Measurements from ENCODE around the gene ADM2.
A peak's percentile ranks its signal among the peaks of the same experiment; 100 is the strongest.
"Not testable (repeated sequence)": the region's sequence is repeated elsewhere in the genome, so short reads cannot be mapped to it uniquely, and the experiment has no call there.

ADM2 gene

GRCh38 chr22:50507991-50508884 lies 26.9 kb downstream of the ADM2 start, which contains the start of gene NCAPH2:
Gene NCAPH2 (plus strand): TSS chr22:50508224. CDS start chr22:50508338, 114 bp downstream.
- peak; percentile 98 for DNase-seq

- no peak for DNase-seq
Measured at GRCh38 chr22:50508897-50509296, 27.6 kb downstream of the ADM2 start.

GRCh38 chr22:50513175-50513574 lies 31.8 kb downstream of the ADM2 start:
- no peak for DNase-seq

GRCh38 chr22:50516068-50516467 lies 34.7 kb downstream of the ADM2 start:
- DNase-seq, result no peak

GRCh38 chr22:50516891-50517290 lies 35.5 kb downstream of the ADM2 start:
- no peak for DNase-seq

- no peak for DNase-seq
Measured at GRCh38 chr22:50517495-50518260, 36.3 kb downstream of the ADM2 start.

- no peak for DNase-seq
Measured at GRCh38 chr22:50518606-50519005, 37.3 kb downstream of the ADM2 start.

- no peak for DNase-seq
Measured at GRCh38 chr22:50519151-50519550, 37.8 kb downstream of the ADM2 start.

GRCh38 chr22:50520184-50520583 lies 38.8 kb downstream of the ADM2 start:
- not testable (repeated sequence) for DNase-seq

GRCh38 chr22:50520826-50521453 lies 39.6 kb downstream of the ADM2 start:
- no peak for DNase-seq

- DNase-seq, result no peak
Measured at GRCh38 chr22:50521710-50522109, 40.4 kb downstream of the ADM2 start.

- no peak for DNase-seq
Measured at GRCh38 chr22:50522208-50522805, 41.0 kb downstream of the ADM2 start.

GRCh38 chr22:50522806-50523438 lies 41.6 kb downstream of the ADM2 start:
- DNase-seq, result no peak

- no peak for DNase-seq
Measured at GRCh38 chr22:50523458-50523805, 42.1 kb downstream of the ADM2 start.

GRCh38 chr22:50523806-50524675 lies 42.7 kb downstream of the ADM2 start:
- DNase-seq, result no peak

- no peak for DNase-seq
Measured at GRCh38 chr22:50524676-50525103, 43.3 kb downstream of the ADM2 start.

GRCh38 chr22:50525104-50525857 lies 43.9 kb downstream of the ADM2 start, which contains the start of gene SCO2:
Gene SCO2 (minus strand): TSS chr22:50525598. CDS start chr22:50524411, 1,187 bp downstream.
- peak; percentile 99 for DNase-seq

GRCh38 chr22:50525858-50526107 lies 44.4 kb downstream of the ADM2 start:
- DNase-seq, result no peak

- DNase-seq, result peak; percentile 94
Measured at GRCh38 chr22:50526108-50526833, 44.9 kb downstream of the ADM2 start.

Measured in stimulated activated CD4-positive, alpha-beta T cell treated with anti-CD3 and anti-CD28 coated beads, Interleukin-15, amount 100 ng/mL, for 24 hours (primary cell).